Prostate gland (tissue), 2 donors: ENCODE results near the gene P2RY12. TPM values are rescaled to one million over a fixed set of nuclear protein-coding genes. Genes with fewer than 3 reads are reported as not detected.
A peak's percentile ranks its signal among the peaks of the same experiment; 100 is the strongest.
"Not testable (repeated sequence)": the region's sequence is repeated elsewhere in the genome, so short reads cannot be mapped to it uniquely, and the experiment has no call there.

Source experiments
- DNase-seq: peaks from one replicate; pipeline ENCODE4 v3.0.0-alpha.2; 2019; ENCODE audit warnings: low spot score
- H3K27ac ChIP-seq, 2 donors: fragments of 200-600 bp; sonication (generic); 2 replicates each; pipeline ENCODE4 v1.5.1; 2017 to 2019
- H3K27me3 ChIP-seq: fragments of 200-600 bp; sonication (generic); replicated peaks from 2 replicates; pipeline ENCODE4 v1.5.1; 2019; ENCODE audit not compliant: insufficient read depth
- H3K36me3 ChIP-seq, 2 donors: fragments of 200-600 bp; sonication (generic); 1 replicate in 1 of 2; 2 replicates in 1 of 2; pipeline versions ENCODE4 v1.5.1 to v1.8.1; 2017 to 2019
- H3K4me1 ChIP-seq: fragments of 200-600 bp; sonication (generic); replicated peaks from 2 replicates; pipeline ENCODE4 v1.5.1; 2019
- H3K4me3 ChIP-seq, 2 donors: fragments of 200-600 bp; sonication (generic); 2 replicates each; pipeline ENCODE4 v1.5.1; 2017 to 2019
- H3K9me3 ChIP-seq: fragments of 200-600 bp; sonication (generic); 2 replicates; pipeline ENCODE4 v1.5.1; 2017
- CTCF ChIP-seq, 4 experiments: fragments of 200-600 bp in 2 of 4; fragments of 450-650 bp in 2 of 4; sonication (generic) in 2 of 4; IDR thresholded peaks; 1 replicate in 3 of 4; 2 replicates in 1 of 4; pipeline ENCODE4 v1.5.1; 2016 to 2019; ENCODE audit warnings: antibody characterized with exemption in 4 of 4, mild to moderate bottlenecking in 2 of 4, moderate library complexity in 2 of 4
- POLR2A ChIP-seq: fragments of 450-650 bp; IDR thresholded peaks from one replicate; pipeline ENCODE4 v1.6.1; 2016; ENCODE audit warnings: antibody characterized with exemption, mild to moderate bottlenecking
- POLR2AphosphoS5 ChIP-seq: sonication (generic); formaldehyde crosslinking; IDR thresholded peaks from one replicate; pipeline ENCODE4 v1.6.1; 2017; ENCODE audit warnings: antibody characterized with exemption
- WGBS: methylation state at CpG from one replicate; pipeline ENCODE4 v1.1.5; 2018; 5-methylcytosine and 5-hydroxymethylcytosine counted together
- intact Hi-C: fragments of 100-400 bp; cut with DNase I; formaldehyde crosslinking; loops from one replicate; pipeline ENCODE4 v1.14.2; 2022
- total RNA-seq, 2 donors: library from RNA; depleted of rRNA; stranded (reverse); fragments of >200 nt; gene quantifications; one replicate each; pipeline ENCODE4 v1.1.0, GENCODE V29; 2016

The P2RY12 gene
- total RNA-seq, 2 donors from 2014 or later, result 0.97 to 5.0 TPM

DNA sequence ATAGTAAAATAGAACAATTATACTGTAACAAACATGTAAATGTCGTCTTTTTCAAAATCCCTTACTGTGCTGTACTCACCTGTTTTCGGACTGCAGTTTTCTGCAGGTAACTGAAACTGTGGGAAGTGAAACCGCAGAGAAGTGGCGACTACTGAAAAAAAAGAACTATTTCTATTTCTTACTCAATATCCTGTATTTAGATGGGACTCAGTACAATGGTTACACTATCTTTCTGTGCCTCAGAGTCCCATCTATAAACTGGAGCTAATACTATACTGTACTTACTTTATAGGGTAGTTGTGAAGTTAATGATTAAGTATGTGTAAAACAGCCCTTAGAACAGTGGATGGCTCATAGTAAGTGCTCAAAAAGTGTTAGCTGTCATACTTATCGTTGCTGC lies 14.3 kb upstream of the P2RY12 start:
- WGBS, result 70% methylated on average over 5 of the region's 5 CpGs
- Histone ChIP-seq H3K27me3 (no peaks in the 10 kb centered on the region), H3K4me1 (no peaks in the 10 kb centered on the region), H3K9me3 (no peaks in the 10 kb centered on the region), H3K4me3 (no peak overlapping the region), H3K27ac (no peak overlapping the region), H3K36me3 (no peaks in the 10 kb centered on the region)
- DNase-seq, result no peak
- TF ChIP-seq CTCF (IDR thresholded peaks at IDR 0.05) (no peak), POLR2A (no peak), POLR2AphosphoS5 (no peak)
- intact Hi-C loops, result no loop called here

DNA sequence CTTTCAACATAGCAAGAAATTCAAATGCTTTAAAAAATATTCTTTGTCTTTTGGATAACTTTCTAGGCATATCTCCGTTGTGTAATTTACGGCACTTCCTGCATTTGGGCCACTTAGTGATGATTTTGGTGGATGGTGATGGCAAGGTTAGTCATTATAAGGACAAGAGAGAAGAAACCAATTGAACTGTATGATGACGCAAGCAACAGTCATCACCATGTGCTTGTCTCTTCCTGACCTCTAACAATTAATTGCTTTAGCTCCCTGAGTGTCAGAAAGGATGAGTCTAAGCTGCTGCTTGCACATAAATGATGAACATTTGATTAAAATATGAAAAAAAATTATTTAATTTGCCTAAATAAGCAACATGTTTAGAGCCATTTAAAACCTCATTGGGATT lies 11.3 kb upstream of the P2RY12 start:
- Histone ChIP-seq H3K4me3 (no peak overlapping the region), H3K9me3 (no peaks in the 10 kb centered on the region), H3K4me1 (no peaks in the 10 kb centered on the region), H3K36me3 (no peaks in the 10 kb centered on the region), H3K27ac (no peak overlapping the region), H3K27me3 (no peaks in the 10 kb centered on the region)
- 92% methylated on average over 3 of the region's 3 CpGs for WGBS
- TF ChIP-seq CTCF (IDR thresholded peaks at IDR 0.05) (no peak), POLR2AphosphoS5 (no peak), POLR2A (no peak)
- no peak for DNase-seq
- intact Hi-C loops, result no loop called here

- no peak overlapping the region for H3K4me3 ChIP-seq
- no peaks in the 10 kb centered on the region for H3K36me3 ChIP-seq
- H3K4me1 ChIP-seq, result no peaks in the 10 kb centered on the region
- TF ChIP-seq POLR2AphosphoS5 (no peak), POLR2A (no peak), CTCF (IDR thresholded peaks at IDR 0.05) (no peak)
- intact Hi-C loops, result no loop called here
- no peak overlapping the region for H3K27ac ChIP-seq
- DNase-seq, result peak; percentile 16
- no peaks in the 10 kb centered on the region for H3K27me3 ChIP-seq
- no peaks in the 10 kb centered on the region for H3K9me3 ChIP-seq
- WGBS, result 53% methylated on average over 8 of the region's 8 CpGs
These were observed 10.1 kb upstream of the P2RY12 start for GRCh38 chr3:151394611-151395010.

DNA sequence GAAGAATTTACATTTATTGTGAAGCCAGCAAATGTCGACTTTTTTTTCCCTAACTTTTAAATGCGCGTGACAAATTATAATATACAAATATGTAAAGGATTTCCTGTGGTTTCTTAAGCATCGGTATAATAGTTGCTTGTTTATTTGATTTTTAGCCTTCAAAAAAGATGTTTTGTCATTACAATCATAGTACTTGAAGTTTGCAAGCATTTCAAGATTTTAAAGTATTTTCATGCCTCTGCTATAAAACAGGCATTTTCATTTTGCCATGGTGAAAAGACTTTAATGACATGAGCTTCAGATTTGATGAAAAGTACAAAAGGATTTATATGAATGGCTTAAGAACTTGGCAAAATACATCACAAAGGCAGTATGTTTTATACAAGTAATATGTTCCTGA lies 9.4 kb upstream of the P2RY12 start:
- no peak overlapping the region for H3K27ac ChIP-seq
- H3K9me3 ChIP-seq, result no peaks in the 10 kb centered on the region
- intact Hi-C loops, result no loop called here
- H3K4me1 ChIP-seq, result no peaks in the 10 kb centered on the region
- 67% methylated on average over 4 of the region's 4 CpGs for WGBS
- no peaks in the 10 kb centered on the region for H3K36me3 ChIP-seq
- H3K4me3 ChIP-seq, result no peak overlapping the region
- no peak for DNase-seq
- no peak for TF ChIP-seq CTCF (IDR thresholded peaks at IDR 0.05)
- no peak for TF ChIP-seq POLR2AphosphoS5
- TF ChIP-seq POLR2A, result no peak
- H3K27me3 ChIP-seq, result no peaks in the 10 kb centered on the region

GRCh38 chr3:151393146-151393830 lies 8.7 kb upstream of the P2RY12 start:
- no peaks in the 10 kb centered on the region for H3K27me3 ChIP-seq
- H3K4me3 ChIP-seq, result no peak overlapping the region
- no peak for DNase-seq
- intact Hi-C loops, result no loop called here
- H3K9me3 ChIP-seq, result no peaks in the 10 kb centered on the region
- no peaks in the 10 kb centered on the region for H3K36me3 ChIP-seq
- TF ChIP-seq CTCF (IDR thresholded peaks at IDR 0.05) (no peak), POLR2AphosphoS5 (no peak), POLR2A (no peak)
- no peaks in the 10 kb centered on the region for H3K4me1 ChIP-seq
- 66% methylated on average over 3 of the region's 3 CpGs for WGBS
- H3K27ac ChIP-seq, result no peak overlapping the region

DNA sequence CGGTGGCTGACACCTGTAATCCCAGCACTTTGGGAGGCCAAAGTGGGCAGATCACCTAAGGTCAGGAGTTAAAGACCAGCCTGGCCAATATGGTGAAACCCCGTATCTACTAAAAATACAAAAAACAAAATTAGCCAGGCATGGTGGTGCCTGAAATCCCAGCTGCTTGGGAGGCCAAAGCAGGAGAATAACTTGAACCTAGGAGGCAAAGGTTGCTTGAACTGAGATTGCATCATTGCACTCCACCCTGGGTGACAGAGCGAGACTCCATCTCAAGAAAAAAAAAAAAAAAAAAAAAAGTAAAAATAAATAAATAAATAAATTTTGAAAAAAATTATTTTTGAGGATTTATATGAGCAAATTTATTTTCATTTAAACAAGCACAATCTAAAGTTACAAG lies 7.6 kb upstream of the P2RY12 start:
- intact Hi-C loops, DNase-seq, H3K27me3 ChIP-seq, H3K4me1 ChIP-seq, H3K36me3 ChIP-seq, H3K9me3 ChIP-seq, H3K4me3 ChIP-seq, H3K27ac ChIP-seq: not testable (repeated sequence)
- whole genome bisulfite sequencing, result 90% methylated on average over 3 of the region's 3 CpGs
